ENCODE data around the gene UBE2D1. TPM values are rescaled to one million over a fixed set of nuclear protein-coding genes. Genes with fewer than 3 reads are reported as not detected.

Gene UBE2D1
- total and polyA plus RNA-seq, 2 of the 8 experiments (the other 6 are each of a cell fraction or from before 2014, with no cell fraction given), result 21.2 to 33.5 TPM

DNA sequence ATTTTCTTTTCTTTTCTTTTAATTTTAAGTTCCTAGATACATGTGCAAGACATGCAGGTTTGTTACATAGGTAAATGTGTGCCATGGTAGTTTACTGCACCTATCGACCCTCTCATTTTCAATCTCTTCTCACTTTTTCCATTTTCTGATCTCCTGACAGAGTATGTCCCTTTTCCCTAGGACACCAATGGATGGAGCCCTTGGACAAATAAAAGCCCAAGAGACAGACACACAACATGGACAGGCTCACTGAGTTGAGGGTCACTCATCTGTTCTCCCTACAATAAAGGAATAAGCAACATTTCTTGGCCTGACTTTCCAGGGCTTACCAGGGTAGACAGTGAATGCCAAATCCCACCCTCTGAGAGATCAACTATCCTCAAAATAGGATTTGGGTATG is 15.2 kb upstream of the UBE2D1 start:
- 92% methylated on average over 1 of the region's 1 CpG; no CpG with 5 or more reads in 1 of the 2 experiments for WGBS, 2 experiments (ENCODE audit: extremely low coverage in 1 of 2, insufficient coverage in 1 of 2, insufficient read length in 1 of 2, insufficient replicate concordance in 2 of 2, low coverage in 1 of 2, low lambda C conversion rate in 2 of 2, missing lambda C conversion rate in 1 of 2)

More for the DNA sequence above, 15.2 kb upstream of the UBE2D1 start:
- H3K23me2 ChIP-seq (ENCODE audit: low read depth, low read length), result no peaks in the 10 kb centered on the region
- no peaks in the 10 kb centered on the region for H3K4me1 ChIP-seq (replicated peaks in 1 of 4; ENCODE audit: control insufficient read depth in 3 of 4, insufficient read depth in 4 of 4, low read length in 3 of 4)
- H3K4me2 ChIP-seq (ENCODE audit: insufficient read depth in 1 of 2, low read depth in 2 of 2, low read length in 2 of 2), result no peak overlapping the region
- no peak overlapping the region for H3K27ac ChIP-seq (ENCODE audit: low read depth, low read length)
- no peak overlapping the region for H2AFZ ChIP-seq (ENCODE audit: low read length)
- no peak for DNase-seq (ENCODE audit: low read depth in 1 of 2, low spot score in 2 of 2)
- no peak for FAIRE-seq
- H3K14ac ChIP-seq (ENCODE audit: insufficient read length), result no peak overlapping the region
- no peaks in the 10 kb centered on the region for H3K79me1 ChIP-seq (ENCODE audit: low read depth, low read length)
- no peak overlapping the region for H4K5ac ChIP-seq (ENCODE audit: insufficient read length, low read depth, low read length)
- no peaks in the 10 kb centered on the region for H3K79me2 ChIP-seq (ENCODE audit: control insufficient read depth in 1 of 2, insufficient read depth in 2 of 2, low read length in 2 of 2)
- H3K18ac ChIP-seq (ENCODE audit: extremely low read depth, low read length), result no peak overlapping the region
- TF ChIP-seq RAD21 (IDR thresholded peaks at IDR 0.05 in 1 of 2, conservative IDR thresholded peaks at IDR 0.05 in 1 of 2; ENCODE audit: low read depth in 2 of 2, low read length in 2 of 2) (peak; percentile 23 to 44), JUND (IDR thresholded peaks at IDR 0.05; ENCODE audit: low read length) (no peak)
- H3K36me3 ChIP-seq (ENCODE audit: control insufficient read depth in 2 of 4, insufficient read depth in 4 of 4, low read length in 3 of 4), result no peaks in the 10 kb centered on the region
- no peak overlapping the region for H3K23ac ChIP-seq (ENCODE audit: insufficient read length)
- H2AK5ac ChIP-seq (ENCODE audit: low read depth, low read length), result no peak overlapping the region
- no peak overlapping the region for H4K8ac ChIP-seq (ENCODE audit: extremely low read depth, insufficient read depth, low read length)
- H2BK120ac ChIP-seq (replicated peaks; ENCODE audit: low read depth, low read length), result no peak overlapping the region
- no peaks in the 10 kb centered on the region for H3K27me3 ChIP-seq (replicated peaks in 1 of 4; ENCODE audit: control insufficient read depth in 3 of 4, extremely low read depth in 1 of 4, insufficient read depth in 3 of 4, low read length in 3 of 4)
- H2BK12ac ChIP-seq (ENCODE audit: low read depth, low read length), result no peak overlapping the region
- no peaks in the 10 kb centered on the region for H4K20me1 ChIP-seq (replicated peaks in 1 of 2; ENCODE audit: control insufficient read depth in 1 of 2, insufficient read depth in 2 of 2, low read length in 2 of 2)
- CTCF ChIA-PET (ENCODE audit: partially characterized antibody), result no interaction called here
- POLR2A ChIA-PET (ENCODE audit: partially characterized antibody), result no interaction called here
- no peak overlapping the region for H2BK5ac ChIP-seq (ENCODE audit: low read depth, low read length)
- no peaks in the 10 kb centered on the region for H3K9me3 ChIP-seq (ENCODE audit: insufficient read depth in 2 of 2, low read depth in 1 of 2, low read length in 1 of 2)
- H3K9ac ChIP-seq (replicated peaks in 1 of 4; ENCODE audit: extremely low read depth in 1 of 4, low read depth in 3 of 4, low read length in 3 of 4), result no peak overlapping the region
- no peak overlapping the region for H3K4ac ChIP-seq (replicated peaks; ENCODE audit: insufficient read length, low read depth, low read length)
- no peak overlapping the region for H2BK15ac ChIP-seq (ENCODE audit: low read length)
- H4K91ac ChIP-seq (replicated peaks; ENCODE audit: insufficient read length, low read length), result no peak overlapping the region
- H3K56ac ChIP-seq (replicated peaks; ENCODE audit: insufficient read length, low read depth, low read length), result no peak overlapping the region
- H2BK20ac ChIP-seq (ENCODE audit: low read length), result no peak overlapping the region
- no peak overlapping the region for H3K4me3 ChIP-seq (ENCODE audit: extremely low read depth in 1 of 4, insufficient read depth in 2 of 4, low read depth in 3 of 4, low read length in 4 of 4)

Measured in H1 (cell line).